GM12878 (cell line): Measurements from ENCODE around the gene SRSF8.

ENCODE experiments used
- EZH2 ChIP-seq: IDR thresholded peaks from 2 replicates; pipeline ENCODE4 v1.6.1; 2012; ENCODE audit warnings: low read depth, mild to moderate bottlenecking, control low read depth, inconsistent platforms, low read length, borderline replicate concordance; ENCODE audit not compliant: control insufficient read depth
- HDAC6 ChIP-seq: fragments of 200-600 bp; sonication (generic); IDR thresholded peaks from one replicate; pipeline ENCODE4 v1.8.0; 2017; ENCODE audit warnings: antibody characterized with exemption; ENCODE audit not compliant: unreplicated experiment
- JUND ChIP-seq: IDR thresholded peaks from 2 replicates; pipeline ENCODE4 v1.6.1; 2012; ENCODE audit warnings: low read depth, mild to moderate bottlenecking, low read length, improper control_type of control experiment, moderate library complexity

GRCh38 chr11:95088946-95089619, 22.4 kb downstream of the SRSF8 start:
- TF ChIP-seq EZH2 (no peak), HDAC6 (no peak), JUND (no peak)
